ENCODE data around the gene CCL17.
A peak's percentile ranks its signal among the peaks of the same experiment; 100 is the strongest.
"Not testable (repeated sequence)": the region's sequence is repeated elsewhere in the genome, so short reads cannot be mapped to it uniquely, and the experiment has no call there.

CCL17 gene

DNA sequence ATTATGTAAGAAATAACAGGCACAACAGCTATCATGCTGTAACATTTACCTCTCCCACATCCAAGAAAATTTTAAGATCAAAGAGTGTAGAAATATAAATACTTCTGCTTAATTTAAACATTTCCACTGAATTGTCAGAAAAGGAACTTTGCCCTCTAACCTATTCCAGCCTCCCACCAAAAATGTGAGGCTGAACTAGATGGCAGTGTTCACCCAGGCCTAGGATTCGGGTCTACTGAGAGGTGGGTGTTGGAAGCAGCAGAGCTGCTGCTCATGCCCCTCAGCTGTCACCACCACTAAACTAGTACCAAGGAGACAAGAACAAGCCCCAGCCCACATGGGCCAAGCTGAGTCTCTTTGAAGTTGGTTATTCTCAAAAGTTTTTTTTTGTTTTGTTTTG is 31.3 kb downstream of the CCL17 start:
- no peak for DNase-seq

DNA sequence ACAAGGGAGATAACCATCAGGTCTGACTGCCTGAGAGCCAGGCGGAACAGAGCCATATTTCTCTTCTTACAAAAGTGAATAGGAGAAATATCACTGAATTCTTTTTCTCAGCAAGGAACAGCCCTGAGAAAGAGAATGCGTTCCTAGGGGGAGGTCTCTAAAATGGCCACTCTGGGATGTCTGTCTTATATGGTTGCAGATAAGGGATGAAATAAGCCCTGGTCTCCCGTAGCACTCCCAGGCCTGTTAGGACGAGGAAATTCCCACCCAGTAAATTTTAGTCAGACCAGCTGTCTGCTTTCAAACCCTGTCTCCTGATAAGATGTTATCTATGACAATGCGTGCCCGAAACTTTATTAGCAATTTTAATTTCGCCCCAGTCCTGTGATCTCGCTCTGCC is 35.4 kb downstream of the CCL17 start:
- DNase-seq: not testable (repeated sequence)

DNA sequence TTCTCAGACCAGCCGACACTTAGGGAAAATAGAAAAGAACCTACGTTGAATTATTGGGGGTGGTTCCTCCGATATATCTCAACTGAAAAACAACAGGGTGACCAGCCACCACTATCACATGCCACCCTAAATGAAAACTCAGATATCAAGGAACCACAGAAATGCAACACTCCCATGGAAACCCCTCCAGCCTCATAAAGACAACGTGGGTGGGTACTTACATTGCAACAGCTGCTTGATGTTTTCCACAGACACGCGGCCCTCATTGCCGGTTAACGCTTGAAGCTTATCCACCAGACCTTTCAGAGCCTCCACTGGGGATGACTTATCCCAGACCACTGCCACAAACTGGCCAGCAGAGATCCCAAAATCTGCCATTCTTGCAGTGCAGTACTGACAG is 36.0 kb downstream of the CCL17 start:
- DNase-seq: not testable (repeated sequence)

DNA sequence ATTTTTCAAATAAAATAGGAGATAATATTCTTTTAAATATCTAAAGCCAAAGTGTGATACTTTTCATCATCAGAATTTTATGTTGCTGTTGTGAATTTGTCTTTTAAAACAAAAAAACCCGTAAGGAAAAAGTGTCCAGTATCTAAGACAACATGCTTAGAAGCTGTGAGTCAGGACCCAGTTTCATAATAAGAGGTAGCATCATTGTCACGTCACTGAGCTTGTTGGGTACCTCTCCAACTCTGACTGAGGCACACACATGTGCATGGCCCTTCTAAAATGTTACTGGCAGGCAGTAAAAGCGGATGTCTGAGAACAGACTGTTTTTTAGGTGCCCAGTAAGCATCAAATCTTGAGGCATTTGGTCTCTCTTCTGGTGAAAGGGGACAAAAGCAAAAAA is 40.1 kb downstream of the CCL17 start:
- no peak for DNase-seq

DNA sequence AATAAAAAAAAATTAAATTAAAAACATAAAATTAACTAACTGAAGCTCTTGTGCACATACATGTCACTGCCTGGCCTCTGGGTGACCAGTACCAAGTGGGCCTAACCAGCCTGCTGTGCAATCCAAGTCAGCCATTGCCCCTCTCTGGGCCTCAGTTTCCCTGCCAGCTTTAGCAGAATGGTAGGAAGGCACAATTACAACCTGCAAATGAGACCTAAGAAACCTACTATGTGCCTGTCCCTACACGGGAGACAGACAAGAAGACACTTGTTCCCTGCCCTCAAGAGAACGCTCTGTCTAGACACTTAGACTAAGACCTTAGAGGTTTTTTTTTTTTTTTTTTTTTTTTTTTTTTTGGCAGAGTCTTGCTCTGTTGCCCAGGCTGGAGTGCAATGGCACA is 40.9 kb downstream of the CCL17 start:
- no peak for DNase-seq

DNA sequence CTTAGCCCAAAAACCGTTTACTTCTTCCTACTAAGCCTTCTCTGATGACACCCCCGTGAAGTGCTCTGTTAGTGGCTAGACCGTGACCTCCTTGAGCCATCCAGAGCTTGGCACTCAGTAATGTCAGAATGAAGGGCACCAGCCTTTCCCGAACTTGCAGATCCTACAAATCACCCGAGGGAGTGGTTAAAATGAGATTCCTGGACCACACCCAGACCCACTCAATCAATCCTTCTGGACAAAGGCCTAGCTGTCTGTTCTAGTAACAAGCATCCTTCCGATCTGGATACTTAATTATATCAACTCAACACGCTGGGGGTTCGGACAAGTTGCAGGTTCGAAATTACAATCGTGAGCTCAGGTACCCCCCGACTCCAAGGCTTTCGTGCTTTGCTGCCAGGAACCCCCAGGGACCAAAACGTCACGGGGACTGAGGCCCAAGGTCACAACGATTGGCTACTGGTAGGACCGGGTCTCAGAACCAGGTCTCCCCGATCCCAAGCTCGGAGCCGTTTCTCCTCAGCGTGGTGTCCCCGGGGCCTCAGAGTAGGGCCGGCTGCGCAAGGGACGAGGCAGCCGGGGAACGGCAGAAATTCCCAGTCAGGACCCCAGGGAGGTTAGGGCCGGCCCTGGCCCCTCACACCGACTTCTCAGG is 42.1 kb downstream of the CCL17 start:
- DNase-seq: peak; percentile 22 to 27

DNA sequence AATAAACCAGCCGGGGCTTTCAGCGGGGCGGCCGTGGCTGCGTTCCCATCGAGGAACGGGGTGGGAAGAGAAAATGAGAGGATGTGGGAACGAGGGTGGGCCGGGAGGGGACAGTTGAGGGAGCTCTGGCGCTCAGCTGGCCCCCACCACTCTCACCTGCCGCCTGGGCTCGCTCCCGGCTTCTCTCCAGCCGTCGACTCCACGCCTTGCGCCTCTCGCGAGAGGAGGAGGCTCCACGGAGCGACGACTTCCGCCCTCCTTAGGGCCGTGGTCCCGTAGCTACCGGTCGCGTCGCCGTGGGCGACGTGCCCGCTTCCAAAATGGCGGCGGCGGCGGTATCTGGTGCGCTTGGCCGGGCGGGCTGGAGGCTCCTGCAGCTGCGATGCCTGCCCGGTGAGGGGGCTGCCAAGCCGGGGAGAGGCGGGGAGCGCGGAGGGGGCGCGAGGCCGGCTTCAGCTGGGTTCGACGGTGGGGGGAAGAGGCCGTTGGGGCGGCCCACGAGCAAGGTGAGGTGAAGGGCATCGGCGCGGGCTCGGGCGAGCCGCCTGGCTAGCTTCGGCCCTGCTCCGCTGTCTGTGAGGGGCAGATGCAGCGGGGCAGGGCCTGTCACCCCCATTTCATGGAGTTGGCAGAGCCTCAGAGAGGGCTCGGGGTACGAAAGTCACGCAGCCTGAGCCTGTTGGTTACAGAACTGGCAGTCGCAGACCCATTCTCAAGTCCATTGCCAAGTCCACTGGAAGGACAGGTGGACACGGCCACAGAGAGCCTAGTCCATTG is 42.8 kb downstream of the CCL17 start, which contains the start of the genes CIAPIN1 and COQ9:
CIAPIN1 (minus strand) TSS at position 200 of the 777 bp plus-strand sequence. CDS start 6,457 bp downstream, outside the sequence.
COQ9 (plus strand) TSS at position 294 of the 777 bp plus-strand sequence; CDS start at position 321, 27 bp downstream.
- peak; percentile 94 to 95 for DNase-seq

DNA sequence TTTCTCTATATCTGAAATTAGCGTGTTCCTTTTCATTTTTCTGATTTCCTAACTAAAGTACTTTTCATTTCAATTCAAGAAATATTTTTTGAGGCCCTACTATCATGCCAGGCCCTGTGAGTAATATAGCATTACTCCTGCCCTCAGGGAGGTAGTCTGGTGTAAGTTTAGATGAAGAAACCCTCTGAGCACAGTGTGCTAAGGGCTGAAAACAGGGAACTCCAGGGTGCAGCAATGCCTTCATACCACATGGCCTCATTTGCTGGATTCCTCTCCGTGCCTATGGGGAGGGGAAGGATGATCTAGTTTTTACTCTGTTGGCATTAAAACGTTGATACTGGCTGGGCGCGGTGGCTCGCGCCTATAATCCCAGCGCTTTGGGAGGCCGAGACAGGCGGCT is 47.5 kb downstream of the CCL17 start:
- DNase-seq: no peak

DNA sequence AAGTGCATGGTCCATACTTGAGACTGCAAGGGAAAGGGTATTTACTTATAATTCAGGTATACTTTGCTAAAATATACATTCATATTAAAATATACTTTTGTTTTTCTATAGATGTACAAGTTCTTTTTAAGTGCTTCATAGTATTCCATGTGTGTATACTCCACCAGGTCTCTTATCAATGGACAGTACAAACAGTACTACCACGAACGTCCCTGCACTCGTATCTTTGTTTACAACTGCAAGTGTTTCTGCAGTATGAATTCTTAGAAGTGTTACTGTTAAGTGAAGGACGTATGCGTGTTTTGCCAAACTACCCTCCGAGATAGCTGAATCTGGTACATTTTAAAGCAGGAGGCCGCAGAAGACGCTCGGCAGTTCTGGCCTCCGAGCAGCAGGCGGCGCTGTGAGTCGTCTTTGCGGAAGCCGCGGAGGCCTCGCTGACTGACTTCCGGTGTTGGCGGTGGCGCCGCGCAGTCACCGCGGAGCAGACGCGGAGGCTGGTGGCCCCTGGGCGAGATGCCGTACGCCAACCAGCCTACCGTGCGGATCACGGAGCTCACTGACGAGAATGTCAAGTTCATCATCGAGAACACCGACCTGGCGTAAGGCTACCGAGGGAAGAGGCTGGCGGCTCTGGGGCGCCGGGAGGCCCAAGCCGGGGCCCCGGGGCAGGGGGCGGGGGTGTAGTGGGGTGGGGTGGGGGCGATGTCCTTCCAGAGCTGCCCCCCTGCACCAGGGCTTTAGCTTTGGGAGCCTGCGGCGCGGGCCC is 57.8 kb downstream of the CCL17 start, which contains the start of gene POLR2C:
POLR2C (plus strand) TSS at position 471 of the 769 bp plus-strand sequence; CDS start at position 517, 46 bp downstream.
- DNase-seq: peak; percentile 71 to 86

DNA sequence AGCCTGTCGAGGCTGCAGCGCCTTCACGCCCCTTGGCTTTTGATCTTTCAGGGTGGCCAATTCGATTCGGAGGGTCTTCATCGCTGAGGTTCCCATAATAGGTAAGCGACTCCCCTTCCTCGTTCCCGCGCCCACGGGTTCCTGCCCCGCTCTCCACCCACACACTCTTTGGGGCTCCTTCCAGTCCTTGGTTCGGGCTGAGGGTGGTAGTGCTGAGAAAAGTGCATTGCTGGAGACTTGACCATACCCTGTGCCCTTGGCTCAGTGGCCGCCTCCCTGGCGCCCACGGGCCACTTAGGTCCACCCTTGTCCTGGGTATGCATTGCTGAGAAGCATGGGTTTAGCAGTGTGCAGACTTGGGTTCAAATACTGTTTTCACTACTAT is 58.4 kb downstream of the CCL17 start:
- DNase-seq: no peak

DNA sequence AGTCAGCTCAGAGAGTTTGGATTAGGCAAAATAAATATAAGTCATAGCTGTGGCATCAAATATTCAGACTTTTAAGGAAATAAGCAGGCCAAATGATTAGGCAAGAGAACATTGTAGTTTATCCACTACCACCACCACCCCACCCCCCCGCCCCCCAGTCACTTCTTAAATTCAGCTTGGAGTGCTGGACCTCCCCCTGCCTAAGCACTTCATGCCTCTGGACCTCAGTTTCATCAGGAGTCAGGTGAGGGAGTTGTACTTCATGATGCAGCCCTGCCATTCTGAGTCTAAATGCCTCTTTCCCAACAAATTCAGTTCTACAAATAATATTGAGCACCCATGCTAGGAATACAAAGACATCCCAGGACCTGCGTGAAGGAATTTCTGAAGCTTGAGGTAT is 60.0 kb downstream of the CCL17 start:
- no peak for DNase-seq
